HEK293 (cell line): ENCODE results near the gene KRTAP9-3.
"Not testable (repeated sequence)": the region's sequence is repeated elsewhere in the genome, so short reads cannot be mapped to it uniquely, and the experiment has no call there.

Experiments
- SP2 ChIP-seq: fragments of 450-650 bp; formaldehyde crosslinking; IDR thresholded peaks from 2 replicates; pipeline ENCODE4 v1.5.1; 2016; ENCODE audit warnings: missing biosample characterization, missing genetic modification characterization
- TCF7L2 ChIP-seq: IDR thresholded peaks from 2 replicates; pipeline ENCODE4 v1.6.1; 2011; ENCODE audit warnings: low read depth, mild to moderate bottlenecking, inconsistent platforms, low read length, moderate library complexity, borderline replicate concordance
- ZNF223 ChIP-seq: fragments of 450-650 bp; formaldehyde crosslinking; IDR thresholded peaks from 2 replicates; pipeline ENCODE4 v1.5.1; 2016; ENCODE audit warnings: missing biosample characterization, missing genetic modification characterization
- TF ChIP-seq, protein P1 (sequence below): fragments of 450-650 bp; formaldehyde crosslinking; IDR thresholded peaks from 2 replicates; pipeline ENCODE4 v1.5.1; 2016; ENCODE audit warnings: missing biosample characterization, missing genetic modification characterization
- TF ChIP-seq, protein P2 (sequence below): fragments of 450-650 bp; formaldehyde crosslinking; IDR thresholded peaks from 2 replicates; pipeline ENCODE4 v1.5.1; 2016; ENCODE audit warnings: missing biosample characterization, missing genetic modification characterization
- TF ChIP-seq, protein P3 (sequence below): fragments of 450-650 bp; formaldehyde crosslinking; IDR thresholded peaks from 2 replicates; pipeline ENCODE4 v1.5.1; 2016; ENCODE audit warnings: missing biosample characterization, missing genetic modification characterization, low read depth
- TF ChIP-seq, protein P4 (sequence below): fragments of 450-650 bp; formaldehyde crosslinking; IDR thresholded peaks from 2 replicates; pipeline ENCODE4 v1.5.1; 2017; ENCODE audit warnings: missing biosample characterization, missing genetic modification characterization
- TF ChIP-seq, protein P5 (sequence below): fragments of 450-650 bp; formaldehyde crosslinking; IDR thresholded peaks from 2 replicates; pipeline ENCODE4 v1.5.1; 2016; ENCODE audit warnings: missing biosample characterization, missing genetic modification characterization

GRCh38 chr17:41246995-41247787, 14.9 kb downstream of the KRTAP9-3 start:
- TF ChIP-seq, protein P1, sequence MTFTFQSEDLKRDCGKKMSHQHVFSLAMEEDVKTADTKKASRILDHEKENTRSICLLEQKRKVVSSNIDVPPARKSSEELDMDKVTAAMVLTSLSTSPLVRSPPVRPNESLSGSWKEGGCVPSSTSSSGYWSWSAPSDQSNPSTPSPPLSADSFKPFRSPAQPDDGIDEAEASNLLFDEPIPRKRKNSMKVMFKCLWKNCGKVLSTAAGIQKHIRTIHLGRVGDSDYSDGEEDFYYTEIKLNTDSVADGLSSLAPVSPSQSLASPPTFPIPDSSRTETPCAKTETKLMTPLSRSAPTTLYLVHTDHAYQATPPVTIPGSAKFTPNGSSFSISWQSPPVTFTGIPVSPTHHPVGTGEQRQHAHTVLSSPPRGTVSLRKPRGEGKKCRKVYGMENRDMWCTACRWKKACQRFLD, result not testable (repeated sequence)
- TF ChIP-seq, protein P2, sequence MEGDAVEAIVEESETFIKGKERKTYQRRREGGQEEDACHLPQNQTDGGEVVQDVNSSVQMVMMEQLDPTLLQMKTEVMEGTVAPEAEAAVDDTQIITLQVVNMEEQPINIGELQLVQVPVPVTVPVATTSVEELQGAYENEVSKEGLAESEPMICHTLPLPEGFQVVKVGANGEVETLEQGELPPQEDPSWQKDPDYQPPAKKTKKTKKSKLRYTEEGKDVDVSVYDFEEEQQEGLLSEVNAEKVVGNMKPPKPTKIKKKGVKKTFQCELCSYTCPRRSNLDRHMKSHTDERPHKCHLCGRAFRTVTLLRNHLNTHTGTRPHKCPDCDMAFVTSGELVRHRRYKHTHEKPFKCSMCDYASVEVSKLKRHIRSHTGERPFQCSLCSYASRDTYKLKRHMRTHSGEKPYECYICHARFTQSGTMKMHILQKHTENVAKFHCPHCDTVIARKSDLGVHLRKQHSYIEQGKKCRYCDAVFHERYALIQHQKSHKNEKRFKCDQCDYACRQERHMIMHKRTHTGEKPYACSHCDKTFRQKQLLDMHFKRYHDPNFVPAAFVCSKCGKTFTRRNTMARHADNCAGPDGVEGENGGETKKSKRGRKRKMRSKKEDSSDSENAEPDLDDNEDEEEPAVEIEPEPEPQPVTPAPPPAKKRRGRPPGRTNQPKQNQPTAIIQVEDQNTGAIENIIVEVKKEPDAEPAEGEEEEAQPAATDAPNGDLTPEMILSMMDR, result not testable (repeated sequence)
- TF ChIP-seq, protein P3, sequence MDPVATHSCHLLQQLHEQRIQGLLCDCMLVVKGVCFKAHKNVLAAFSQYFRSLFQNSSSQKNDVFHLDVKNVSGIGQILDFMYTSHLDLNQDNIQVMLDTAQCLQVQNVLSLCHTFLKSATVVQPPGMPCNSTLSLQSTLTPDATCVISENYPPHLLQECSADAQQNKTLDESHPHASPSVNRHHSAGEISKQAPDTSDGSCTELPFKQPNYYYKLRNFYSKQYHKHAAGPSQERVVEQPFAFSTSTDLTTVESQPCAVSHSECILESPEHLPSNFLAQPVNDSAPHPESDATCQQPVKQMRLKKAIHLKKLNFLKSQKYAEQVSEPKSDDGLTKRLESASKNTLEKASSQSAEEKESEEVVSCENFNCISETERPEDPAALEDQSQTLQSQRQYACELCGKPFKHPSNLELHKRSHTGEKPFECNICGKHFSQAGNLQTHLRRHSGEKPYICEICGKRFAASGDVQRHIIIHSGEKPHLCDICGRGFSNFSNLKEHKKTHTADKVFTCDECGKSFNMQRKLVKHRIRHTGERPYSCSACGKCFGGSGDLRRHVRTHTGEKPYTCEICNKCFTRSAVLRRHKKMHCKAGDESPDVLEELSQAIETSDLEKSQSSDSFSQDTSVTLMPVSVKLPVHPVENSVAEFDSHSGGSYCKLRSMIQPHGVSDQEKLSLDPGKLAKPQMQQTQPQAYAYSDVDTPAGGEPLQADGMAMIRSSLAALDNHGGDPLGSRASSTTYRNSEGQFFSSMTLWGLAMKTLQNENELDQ, result not testable (repeated sequence)
- TF ChIP-seq SP2 (tag by site-specific recombination); ZNF223 (tag by site-specific recombination); TCF7L2: not testable (repeated sequence)
- TF ChIP-seq, protein P4, sequence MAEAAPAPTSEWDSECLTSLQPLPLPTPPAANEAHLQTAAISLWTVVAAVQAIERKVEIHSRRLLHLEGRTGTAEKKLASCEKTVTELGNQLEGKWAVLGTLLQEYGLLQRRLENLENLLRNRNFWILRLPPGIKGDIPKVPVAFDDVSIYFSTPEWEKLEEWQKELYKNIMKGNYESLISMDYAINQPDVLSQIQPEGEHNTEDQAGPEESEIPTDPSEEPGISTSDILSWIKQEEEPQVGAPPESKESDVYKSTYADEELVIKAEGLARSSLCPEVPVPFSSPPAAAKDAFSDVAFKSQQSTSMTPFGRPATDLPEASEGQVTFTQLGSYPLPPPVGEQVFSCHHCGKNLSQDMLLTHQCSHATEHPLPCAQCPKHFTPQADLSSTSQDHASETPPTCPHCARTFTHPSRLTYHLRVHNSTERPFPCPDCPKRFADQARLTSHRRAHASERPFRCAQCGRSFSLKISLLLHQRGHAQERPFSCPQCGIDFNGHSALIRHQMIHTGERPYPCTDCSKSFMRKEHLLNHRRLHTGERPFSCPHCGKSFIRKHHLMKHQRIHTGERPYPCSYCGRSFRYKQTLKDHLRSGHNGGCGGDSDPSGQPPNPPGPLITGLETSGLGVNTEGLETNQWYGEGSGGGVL, result not testable (repeated sequence)
- TF ChIP-seq, protein P5, sequence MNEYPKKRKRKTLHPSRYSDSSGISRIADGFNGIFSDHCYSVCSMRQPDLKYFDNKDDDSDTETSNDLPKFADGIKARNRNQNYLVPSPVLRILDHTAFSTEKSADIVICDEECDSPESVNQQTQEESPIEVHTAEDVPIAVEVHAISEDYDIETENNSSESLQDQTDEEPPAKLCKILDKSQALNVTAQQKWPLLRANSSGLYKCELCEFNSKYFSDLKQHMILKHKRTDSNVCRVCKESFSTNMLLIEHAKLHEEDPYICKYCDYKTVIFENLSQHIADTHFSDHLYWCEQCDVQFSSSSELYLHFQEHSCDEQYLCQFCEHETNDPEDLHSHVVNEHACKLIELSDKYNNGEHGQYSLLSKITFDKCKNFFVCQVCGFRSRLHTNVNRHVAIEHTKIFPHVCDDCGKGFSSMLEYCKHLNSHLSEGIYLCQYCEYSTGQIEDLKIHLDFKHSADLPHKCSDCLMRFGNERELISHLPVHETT (tag by site-specific recombination), result not testable (repeated sequence)
